PC-9 (cell line): ENCODE results near the gene PANK2. TPM values are rescaled to one million over a fixed set of nuclear protein-coding genes. Genes with fewer than 3 reads are reported as not detected.

Experiments used
- BruUV-seq: library from RNA; stranded (reverse); fragments of 400-500 nt; replicated peaks from 2 replicates; lab custom pipeline; 2021; lab: Mats Ljungman, UMichigan
- CTCF ChIA-PET: fragments of 300-600 bp; sonication (Branson Sonifier 250); formaldehyde crosslinking; loops from one replicate; lab custom pipeline; 2022; ENCODE audit warnings: antibody characterized with exemption; lab: Charles Lee
- POLR2A ChIA-PET: fragments of 300-600 bp; sonication (Branson Sonifier 250); formaldehyde crosslinking; loops from one replicate; lab custom pipeline; 2022; ENCODE audit warnings: antibody characterized with exemption; ENCODE audit not compliant: unreplicated experiment; lab: Charles Lee
- DNase-seq, 2 experiments: peaks; one replicate each; pipeline versions ENCODE4 v3.0.0 to v3.0.0-alpha.2; 2015 to 2022; ENCODE audit warnings: mixed read lengths in 1 of 2
- H2AFZ ChIP-seq: fragments of 200-600 bp; sonication (generic); 2 replicates; pipeline ENCODE4 v1.8.1; 2017; ENCODE audit warnings: antibody characterized with exemption
- H3F3A ChIP-seq: fragments of 200-600 bp; sonication (generic); 2 replicates; pipeline ENCODE4 v1.8.1; 2017; ENCODE audit warnings: antibody characterized with exemption, mild to moderate bottlenecking, low read depth; ENCODE audit not compliant: insufficient read depth
- H3K27ac ChIP-seq: fragments of 200-600 bp; sonication (generic); 2 replicates; pipeline ENCODE4 v1.6.1; 2016; ENCODE audit warnings: mixed run types
- H3K27me3 ChIP-seq: fragments of 200-600 bp; sonication (generic); 2 replicates; pipeline ENCODE4 v1.6.1; 2016; ENCODE audit warnings: low read depth, mixed run types; ENCODE audit not compliant: insufficient read depth
- H3K36me3 ChIP-seq: fragments of 200-600 bp; sonication (generic); 2 replicates; pipeline ENCODE4 v1.6.1; 2016; ENCODE audit warnings: low read depth, mixed run types
- H3K4me1 ChIP-seq: fragments of 200-600 bp; sonication (generic); replicated peaks from 2 replicates; pipeline ENCODE4 v1.6.1; 2016; ENCODE audit warnings: mixed run types; ENCODE audit not compliant: insufficient read depth
- H3K4me2 ChIP-seq: fragments of 200-600 bp; sonication (generic); 2 replicates; pipeline ENCODE4 v1.6.1; 2017; ENCODE audit warnings: mixed run types
- H3K4me3 ChIP-seq: fragments of 200-600 bp; sonication (generic); 2 replicates; pipeline ENCODE4 v1.6.1; 2016; ENCODE audit warnings: mixed run types
- H3K79me2 ChIP-seq: fragments of 200-600 bp; sonication (generic); 2 replicates; pipeline ENCODE4 v1.6.1; 2017; ENCODE audit warnings: low read depth, mixed run types
- H3K9me2 ChIP-seq: fragments of 200-600 bp; sonication (generic); 2 replicates; pipeline ENCODE4 v1.8.1; 2017; ENCODE audit warnings: mild to moderate bottlenecking; ENCODE audit not compliant: insufficient read depth
- H3K9me3 ChIP-seq: fragments of 200-600 bp; sonication (generic); 2 replicates; pipeline ENCODE4 v1.8.1; 2016; ENCODE audit warnings: low read depth; ENCODE audit not compliant: insufficient read depth
- H4K20me1 ChIP-seq: fragments of 200-600 bp; sonication (generic); 2 replicates; pipeline ENCODE4 v1.8.1; 2017; ENCODE audit not compliant: insufficient read depth
- CTCF ChIP-seq: fragments of 200-600 bp; sonication (generic); conservative IDR thresholded peaks from 2 replicates; pipeline ENCODE4 v1.6.1; 2017; ENCODE audit warnings: mixed run types, antibody characterized with exemption, mild to moderate bottlenecking, moderate library complexity
- EZH2 ChIP-seq: fragments of 200-600 bp; sonication (generic); IDR thresholded peaks from 2 replicates; pipeline ENCODE4 v1.8.0; 2017; ENCODE audit warnings: antibody characterized with exemption, low read depth
- intact Hi-C: fragments of 100-400 bp; cut with micrococcal nuclease; formaldehyde crosslinking; loops from one replicate; pipeline ENCODE4 v1.10.0; 2022; ENCODE audit not compliant: unreplicated experiment
- total RNA-seq: library from RNA; stranded (reverse); gene quantifications from 2 replicates; pipeline ENCODE4 v1.2.3, GENCODE V29; 2021

PANK2 gene
- total RNA-seq, 1 experiment from 2014 or later: 51.6 TPM

GRCh38 chr20:3890398-3890751 lies 1.2 kb downstream of the PANK2 start:
- ChIA-PET CTCF (interaction anchor here (0.6 kb wide), 1 partner anchor 38 kb away, joined by 3 read pairs; no protein-coding TSS in a partner anchor), POLR2A (interaction anchor here (0.5 kb wide), 1 partner anchor 560 kb away, joined by 5 read pairs; no protein-coding TSS in a partner anchor)
- H3K9me3 ChIP-seq: no peaks in the 10 kb centered on the region
- BruUV-seq: TSS peak; percentile 21
- TF ChIP-seq CTCF (no peak), EZH2 (no peak)
- peaks cover 53% of the 10 kb centered on the region for H4K20me1 ChIP-seq
- H3K4me2 ChIP-seq: peak overlapping the region; percentile 91
- H3K4me1 ChIP-seq: peaks cover 41% of the 10 kb centered on the region
- no peaks in the 10 kb centered on the region for H3K27me3 ChIP-seq
- peaks cover 1% of the 10 kb centered on the region; the same call in 1 of the 2 replicates for H3F3A ChIP-seq
- peaks cover 84% of the 10 kb centered on the region for H3K79me2 ChIP-seq
- H3K4me3 ChIP-seq: peak overlapping the region; percentile 71
- H2AFZ ChIP-seq: peak overlapping the region; percentile 76; the same call in 1 of the 2 replicates
- H3K36me3 ChIP-seq: peaks cover 19% of the 10 kb centered on the region
- H3K9me2 ChIP-seq: no peaks in the 10 kb centered on the region
- peak in 1 of 2 experiments; percentile 69 for DNase-seq
- intact Hi-C loops: no loop called here
- peak overlapping the region; percentile 38 for H3K27ac ChIP-seq

GRCh38 chr20:3890999-3891929 lies 2.1 kb downstream of the PANK2 start:
- BruUV-seq: no TSS peak
- H3K9me3 ChIP-seq: no peaks in the 10 kb centered on the region
- peaks cover 22% of the 10 kb centered on the region for H3K36me3 ChIP-seq
- H3K4me2 ChIP-seq: peak overlapping the region; percentile 91
- H3K4me1 ChIP-seq: peaks cover 41% of the 10 kb centered on the region
- no peak overlapping the region for H2AFZ ChIP-seq
- peaks cover 7% of the 10 kb centered on the region; the same call in 1 of the 2 replicates for H3F3A ChIP-seq
- TF ChIP-seq CTCF (no peak), EZH2 (no peak)
- H4K20me1 ChIP-seq: peaks cover 62% of the 10 kb centered on the region
- H3K9me2 ChIP-seq: no peaks in the 10 kb centered on the region
- ChIA-PET POLR2A (no interaction called here), CTCF (no interaction called here)
- peak overlapping the region; percentile 71 for H3K4me3 ChIP-seq
- intact Hi-C loops: no loop called here
- peaks cover 88% of the 10 kb centered on the region for H3K79me2 ChIP-seq
- no peaks in the 10 kb centered on the region for H3K27me3 ChIP-seq
- peak overlapping the region; percentile 38; the same call in 1 of the 2 replicates for H3K27ac ChIP-seq
- DNase-seq: peak in 1 of 2 experiments; percentile 54

GRCh38 chr20:3894796-3895195 lies 5.6 kb downstream of the PANK2 start:
- no peak for DNase-seq
- H3K4me1 ChIP-seq: peaks cover 45% of the 10 kb centered on the region
- H3F3A ChIP-seq: peaks cover 29% of the 10 kb centered on the region; the same call in 1 of the 2 replicates
- H2AFZ ChIP-seq: no peak overlapping the region
- ChIA-PET CTCF (no interaction called here), POLR2A (no interaction called here)
- BruUV-seq: no TSS peak
- peaks cover 100% of the 10 kb centered on the region for H3K79me2 ChIP-seq
- H3K4me2 ChIP-seq: no peak overlapping the region
- no peak overlapping the region for H3K4me3 ChIP-seq
- no peaks in the 10 kb centered on the region for H3K9me2 ChIP-seq
- TF ChIP-seq CTCF: no peak
- no peak for TF ChIP-seq EZH2
- peaks cover 97% of the 10 kb centered on the region for H4K20me1 ChIP-seq
- intact Hi-C loops: no loop called here
- no peaks in the 10 kb centered on the region for H3K9me3 ChIP-seq
- H3K27ac ChIP-seq: no peak overlapping the region
- H3K36me3 ChIP-seq: peaks cover 28% of the 10 kb centered on the region
- H3K27me3 ChIP-seq: no peaks in the 10 kb centered on the region
